ENCODE data around the gene EPRS1.

DNA sequence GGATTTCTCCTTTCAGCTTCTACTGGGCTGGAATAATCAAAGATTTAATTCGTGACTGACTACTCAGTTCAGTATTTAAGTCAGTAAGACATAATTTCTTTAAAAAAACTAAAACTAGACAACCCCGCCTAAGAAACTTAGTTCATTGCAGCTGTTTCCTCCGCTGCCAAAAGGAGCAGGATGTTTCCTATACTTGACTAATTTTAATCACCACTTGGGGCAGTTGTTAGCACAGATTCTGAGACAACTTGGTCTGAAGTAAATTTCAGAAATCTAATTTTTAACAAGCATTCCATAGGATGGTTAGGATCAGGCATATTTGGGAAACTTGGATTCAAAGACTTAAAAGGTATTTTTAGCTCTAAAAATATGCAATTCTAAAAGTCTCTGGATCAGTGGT lies 34.0 kb downstream of the EPRS1 start:
- TF ChIP-seq POLR2AphosphoS5 (IDR thresholded peaks at IDR 0.05; ENCODE audit: insufficient read depth in 1 of 2, low read depth in 1 of 2) (no peak), POLR2A (IDR thresholded peaks at IDR 0.05) (no peak)
- TF ChIP-seq, protein P1, sequence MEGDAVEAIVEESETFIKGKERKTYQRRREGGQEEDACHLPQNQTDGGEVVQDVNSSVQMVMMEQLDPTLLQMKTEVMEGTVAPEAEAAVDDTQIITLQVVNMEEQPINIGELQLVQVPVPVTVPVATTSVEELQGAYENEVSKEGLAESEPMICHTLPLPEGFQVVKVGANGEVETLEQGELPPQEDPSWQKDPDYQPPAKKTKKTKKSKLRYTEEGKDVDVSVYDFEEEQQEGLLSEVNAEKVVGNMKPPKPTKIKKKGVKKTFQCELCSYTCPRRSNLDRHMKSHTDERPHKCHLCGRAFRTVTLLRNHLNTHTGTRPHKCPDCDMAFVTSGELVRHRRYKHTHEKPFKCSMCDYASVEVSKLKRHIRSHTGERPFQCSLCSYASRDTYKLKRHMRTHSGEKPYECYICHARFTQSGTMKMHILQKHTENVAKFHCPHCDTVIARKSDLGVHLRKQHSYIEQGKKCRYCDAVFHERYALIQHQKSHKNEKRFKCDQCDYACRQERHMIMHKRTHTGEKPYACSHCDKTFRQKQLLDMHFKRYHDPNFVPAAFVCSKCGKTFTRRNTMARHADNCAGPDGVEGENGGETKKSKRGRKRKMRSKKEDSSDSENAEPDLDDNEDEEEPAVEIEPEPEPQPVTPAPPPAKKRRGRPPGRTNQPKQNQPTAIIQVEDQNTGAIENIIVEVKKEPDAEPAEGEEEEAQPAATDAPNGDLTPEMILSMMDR (IDR thresholded peaks at IDR 0.05), result no peak
